Karpas-422 (cell line): ENCODE results near the gene CCDC136. TPM values are rescaled to one million over a fixed set of nuclear protein-coding genes. Genes with fewer than 3 reads are reported as not detected.

ENCODE experiments used
- DNase-seq: peaks from one replicate; pipeline ENCODE4 v3.0.0-alpha.2; 2015
- H2AFZ ChIP-seq: fragments of 200-600 bp; sonication (generic); 2 replicates; pipeline ENCODE4 v1.6.1; 2014; ENCODE audit warnings: antibody characterized with exemption, low read length, mixed read lengths
- H3K27ac ChIP-seq: fragments of 200-600 bp; sonication (generic); 2 replicates; pipeline ENCODE4 v1.5.1; 2014; ENCODE audit warnings: mild to moderate bottlenecking, low read length, moderate library complexity
- H3K27me3 ChIP-seq: fragments of 200-600 bp; sonication (generic); 2 replicates; pipeline ENCODE4 v1.6.1; 2014; ENCODE audit warnings: low read length, mixed read lengths
- H3K36me3 ChIP-seq: fragments of 200-600 bp; sonication (generic); 2 replicates; pipeline ENCODE4 v1.6.1; 2014; ENCODE audit warnings: low read length, mixed read lengths; ENCODE audit not compliant: insufficient read depth
- H3K4me1 ChIP-seq: fragments of 200-600 bp; sonication (generic); 2 replicates; pipeline ENCODE4 v1.6.1; 2014; ENCODE audit warnings: mild to moderate bottlenecking, low read length, mixed read lengths
- H3K4me2 ChIP-seq: fragments of 200-600 bp; sonication (generic); 2 replicates; pipeline ENCODE4 v1.6.1; 2014; ENCODE audit warnings: low read length, low read depth, mild to moderate bottlenecking; ENCODE audit not compliant: poor library complexity, severe bottlenecking
- H3K4me3 ChIP-seq: fragments of 200-600 bp; sonication (generic); 2 replicates; pipeline ENCODE4 v1.5.1; 2014; ENCODE audit warnings: mild to moderate bottlenecking, antibody characterized with exemption, low read length, mixed read lengths
- H3K79me2 ChIP-seq: fragments of 200-600 bp; sonication (generic); 2 replicates; pipeline ENCODE4 v1.6.1; 2014; ENCODE audit warnings: mild to moderate bottlenecking, low read length, mixed read lengths
- H3K9ac ChIP-seq: fragments of 200-600 bp; sonication (generic); 2 replicates; pipeline ENCODE4 v1.6.0; 2014; ENCODE audit warnings: low read length
- H3K9me2 ChIP-seq: fragments of 200-600 bp; sonication (generic), shearing (Covaris generic); replicated peaks from 2 replicates; pipeline ENCODE4 v1.6.0; 2014; ENCODE audit warnings: mild to moderate bottlenecking, low read length, moderate library complexity; ENCODE audit not compliant: insufficient read depth
- H3K9me3 ChIP-seq: fragments of 300-700, 200-600 bp; sonication (generic); 2 replicates; pipeline ENCODE4 v1.6.1; 2014; ENCODE audit warnings: low read length, mixed read lengths
- H4K20me1 ChIP-seq: fragments of 200-600 bp; sonication (generic); 2 replicates; pipeline ENCODE4 v1.6.1; 2014; ENCODE audit warnings: mild to moderate bottlenecking, antibody characterized with exemption, low read length, low read depth; ENCODE audit not compliant: insufficient read depth
- total RNA-seq: library from RNA; depleted of rRNA; stranded (reverse); fragments of >200 nt; shearing (Covaris generic); gene quantifications from 2 replicates; pipeline ENCODE4 v1.2.3, GENCODE V29; 2014; ENCODE audit warnings: low replicate concordance

Gene CCDC136
- total RNA-seq, 1 experiment from 2014 or later: 32.5 TPM

GRCh38 chr7:128840326-128841170, 48.8 kb downstream of the CCDC136 start:
- Histone ChIP-seq H3K4me3 (no peak overlapping the region), H3K27ac (no peak overlapping the region), H3K9me2 (no peaks in the 10 kb centered on the region), H3K79me2 (no peaks in the 10 kb centered on the region), H3K27me3 (no peaks in the 10 kb centered on the region), H3K36me3 (no peaks in the 10 kb centered on the region), H3K4me1 (peaks cover 2% of the 10 kb centered on the region; the same call in 1 of the 2 replicates), H3K4me2 (no peak overlapping the region), H4K20me1 (no peaks in the 10 kb centered on the region), H2AFZ (no peak overlapping the region), H3K9ac (no peak overlapping the region), H3K9me3 (no peaks in the 10 kb centered on the region)
- DNase-seq: no peak

GRCh38 chr7:128841171-128841690, 49.5 kb downstream of the CCDC136 start:
- no peaks in the 10 kb centered on the region for H3K27me3 ChIP-seq
- no peaks in the 10 kb centered on the region for H3K9me3 ChIP-seq
- H3K9ac ChIP-seq: no peak overlapping the region

GRCh38 chr7:128841921-128842673, 50.3 kb downstream of the CCDC136 start:
- no peaks in the 10 kb centered on the region for H3K27me3 ChIP-seq
- H3K4me3 ChIP-seq: no peak overlapping the region
- H3K9me3 ChIP-seq: no peaks in the 10 kb centered on the region
- no peak overlapping the region for H3K4me2 ChIP-seq
- H4K20me1 ChIP-seq: no peaks in the 10 kb centered on the region
- no peaks in the 10 kb centered on the region for H3K9me2 ChIP-seq
- no peaks in the 10 kb centered on the region for H3K79me2 ChIP-seq
- no peak overlapping the region for H3K9ac ChIP-seq
- DNase-seq: peak; percentile 88
- no peaks in the 10 kb centered on the region for H3K36me3 ChIP-seq
- H2AFZ ChIP-seq: peak overlapping the region; percentile 48; the same call in 1 of the 2 replicates
- peaks cover 2% of the 10 kb centered on the region; the same call in 1 of the 2 replicates for H3K4me1 ChIP-seq
- H3K27ac ChIP-seq: no peak overlapping the region

More at GRCh38 chr7:128841171-128841690, 49.5 kb downstream of the CCDC136 start:
- Histone ChIP-seq H3K9me2 (no peaks in the 10 kb centered on the region), H3K79me2 (no peaks in the 10 kb centered on the region), H2AFZ (no peak overlapping the region), H4K20me1 (no peaks in the 10 kb centered on the region), H3K4me3 (no peak overlapping the region), H3K27ac (no peak overlapping the region), H3K4me2 (no peak overlapping the region), H3K4me1 (peaks cover 2% of the 10 kb centered on the region; the same call in 1 of the 2 replicates), H3K36me3 (no peaks in the 10 kb centered on the region)
- no peak for DNase-seq

- H3K4me2 ChIP-seq: no peak overlapping the region
- no peaks in the 10 kb centered on the region for H3K9me2 ChIP-seq
- H3K27me3 ChIP-seq: no peaks in the 10 kb centered on the region
- no peaks in the 10 kb centered on the region for H3K79me2 ChIP-seq
- H4K20me1 ChIP-seq: no peaks in the 10 kb centered on the region
- DNase-seq: no peak
- no peak overlapping the region for H3K9ac ChIP-seq
- H3K4me1 ChIP-seq: peaks cover 2% of the 10 kb centered on the region; the same call in 1 of the 2 replicates
- no peak overlapping the region for H3K27ac ChIP-seq
- no peak overlapping the region for H3K4me3 ChIP-seq
- no peaks in the 10 kb centered on the region for H3K9me3 ChIP-seq
- H3K36me3 ChIP-seq: no peaks in the 10 kb centered on the region
- H2AFZ ChIP-seq: no peak overlapping the region
Observed at GRCh38 chr7:128842674-128843641, 51.2 kb downstream of the CCDC136 start.

GRCh38 chr7:128843938-128844621, 52.3 kb downstream of the CCDC136 start:
- Histone ChIP-seq H3K4me2 (no peak overlapping the region), H3K9me2 (no peaks in the 10 kb centered on the region), H3K4me3 (no peak overlapping the region), H2AFZ (no peak overlapping the region), H3K9ac (no peak overlapping the region), H3K27ac (no peak overlapping the region), H3K4me1 (peaks cover 2% of the 10 kb centered on the region; the same call in 1 of the 2 replicates), H3K79me2 (no peaks in the 10 kb centered on the region), H4K20me1 (no peaks in the 10 kb centered on the region), H3K9me3 (no peaks in the 10 kb centered on the region), H3K36me3 (no peaks in the 10 kb centered on the region), H3K27me3 (no peaks in the 10 kb centered on the region)
- DNase-seq: no peak

- Histone ChIP-seq H3K9me2 (no peaks in the 10 kb centered on the region), H3K9me3 (no peaks in the 10 kb centered on the region), H2AFZ (no peak overlapping the region), H3K9ac (no peak overlapping the region), H3K4me1 (peaks cover 2% of the 10 kb centered on the region; the same call in 1 of the 2 replicates), H3K79me2 (no peaks in the 10 kb centered on the region), H4K20me1 (no peaks in the 10 kb centered on the region), H3K4me3 (no peak overlapping the region), H3K27me3 (no peaks in the 10 kb centered on the region), H3K4me2 (no peak overlapping the region), H3K36me3 (no peaks in the 10 kb centered on the region), H3K27ac (no peak overlapping the region)
- no peak for DNase-seq
Observed at GRCh38 chr7:128844777-128845311, 53.1 kb downstream of the CCDC136 start.

- H3K9me3 ChIP-seq: no peaks in the 10 kb centered on the region
- H3K36me3 ChIP-seq: no peaks in the 10 kb centered on the region
- no peak overlapping the region for H3K27ac ChIP-seq
- no peak overlapping the region for H3K9ac ChIP-seq
- H3K4me1 ChIP-seq: peaks cover 2% of the 10 kb centered on the region; the same call in 1 of the 2 replicates
- H3K9me2 ChIP-seq: no peaks in the 10 kb centered on the region
- no peaks in the 10 kb centered on the region for H4K20me1 ChIP-seq
- DNase-seq: no peak
- no peaks in the 10 kb centered on the region for H3K79me2 ChIP-seq
- no peak overlapping the region for H3K4me3 ChIP-seq
- no peak overlapping the region for H3K4me2 ChIP-seq
- H3K27me3 ChIP-seq: no peaks in the 10 kb centered on the region
- no peak overlapping the region for H2AFZ ChIP-seq
Observed at GRCh38 chr7:128845475-128845874, 53.7 kb downstream of the CCDC136 start.
